ENCODE results near the gene POU2AF1.

Gene POU2AF1

GRCh38 chr11:111373590-111373989, 5.5 kb downstream of the POU2AF1 start:
- Histone ChIP-seq H3K27ac (ENCODE audit: low read depth, low read length) (peak overlapping the region; percentile 94; the same call in 1 of the 2 replicates), H4K20me1 (ENCODE audit: low read depth, low read length) (no peaks in the 10 kb centered on the region), H3K9me3 (ENCODE audit: insufficient read depth, low read length) (no peaks in the 10 kb centered on the region), H3K4me3 (ENCODE audit: insufficient read depth, low read length, poor library complexity, severe bottlenecking) (no peak overlapping the region), H3K27me3 (ENCODE audit: low read length) (no peaks in the 10 kb centered on the region), H3K9me2 (replicated peaks; ENCODE audit: insufficient read depth, low read length) (no peaks in the 10 kb centered on the region), H2AFZ (ENCODE audit: low read depth, low read length, severe bottlenecking) (no peak overlapping the region), H3F3A (ENCODE audit: insufficient read depth) (peaks cover 64% of the 10 kb centered on the region), H3K36me3 (ENCODE audit: low read length) (0 out of 2 replicates have a peak, but pooled peaks cover 7% of the 10 kb centered on the region), H3K4me2 (ENCODE audit: low read depth, low read length, poor library complexity, severe bottlenecking) (peak overlapping the region; percentile 70), H3K9ac (ENCODE audit: low read length) (peak overlapping the region; percentile 44; the same call in 1 of the 2 replicates), H3K79me2 (ENCODE audit: insufficient read depth, low read length) (peaks cover 100% of the 10 kb centered on the region)
- no peak for TF ChIP-seq EZH2phosphoT487 (conservative IDR thresholded peaks at IDR 0.05; ENCODE audit: low read length)

- Histone ChIP-seq H3K36me3 (ENCODE audit: low read length) (0 out of 2 replicates have a peak, but pooled peaks cover 3% of the 10 kb centered on the region), H3K27ac (ENCODE audit: low read depth, low read length) (peak overlapping the region; percentile 94), H4K20me1 (ENCODE audit: low read depth, low read length) (no peaks in the 10 kb centered on the region), H3K4me3 (ENCODE audit: insufficient read depth, low read length, poor library complexity, severe bottlenecking) (no peak overlapping the region), H3K4me2 (ENCODE audit: low read depth, low read length, poor library complexity, severe bottlenecking) (peak overlapping the region; percentile 70), H3K27me3 (ENCODE audit: low read length) (no peaks in the 10 kb centered on the region), H3F3A (ENCODE audit: insufficient read depth) (peaks cover 66% of the 10 kb centered on the region), H3K9ac (ENCODE audit: low read length) (peak overlapping the region; percentile 44), H3K9me2 (replicated peaks; ENCODE audit: insufficient read depth, low read length) (no peaks in the 10 kb centered on the region), H2AFZ (ENCODE audit: low read depth, low read length, severe bottlenecking) (no peak overlapping the region), H3K9me3 (ENCODE audit: insufficient read depth, low read length) (no peaks in the 10 kb centered on the region), H3K79me2 (ENCODE audit: insufficient read depth, low read length) (peaks cover 100% of the 10 kb centered on the region)
- TF ChIP-seq EZH2phosphoT487 (conservative IDR thresholded peaks at IDR 0.05; ENCODE audit: low read length) (no peak), CTCF (IDR thresholded peaks at IDR 0.05; ENCODE audit: insufficient read depth, low read length, poor library complexity, severe bottlenecking) (no peak)
Measured at GRCh38 chr11:111372538-111372937, 6.5 kb downstream of the POU2AF1 start.

DNA sequence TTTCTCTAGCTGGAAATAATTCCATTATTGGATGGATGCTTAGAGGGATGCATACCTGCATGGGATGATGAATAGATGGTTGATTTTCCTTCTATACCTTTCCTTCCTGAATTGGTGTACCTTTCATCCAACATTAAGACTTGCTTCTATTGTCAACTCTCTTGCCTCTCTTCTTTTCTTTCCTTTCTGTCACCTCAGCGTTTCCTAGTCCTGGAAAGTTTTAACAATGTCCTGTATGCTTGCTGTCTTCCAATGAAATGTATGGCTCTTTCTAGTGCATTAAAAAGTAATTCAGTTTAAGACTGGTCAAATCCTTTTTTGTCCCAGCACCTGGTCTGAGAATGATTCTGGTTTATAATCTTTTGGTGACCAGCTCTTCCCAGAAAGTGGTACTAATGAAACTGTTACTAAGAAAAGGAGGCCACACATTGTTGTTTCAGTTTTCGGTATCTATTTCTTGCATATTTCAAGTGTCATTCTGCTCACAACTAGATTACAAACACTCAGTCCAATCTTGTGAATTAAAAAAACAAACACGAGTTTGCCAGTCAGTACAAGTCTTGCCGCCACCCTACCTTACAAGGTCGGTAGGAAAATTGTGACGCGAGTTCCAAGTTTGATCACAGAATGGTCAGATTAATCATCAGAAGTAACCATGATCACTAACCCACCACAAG, 8.0 kb downstream of the POU2AF1 start:
- H3K36me3 ChIP-seq (ENCODE audit: low read length) = 0 out of 2 replicates have a peak, but pooled peaks cover 3% of the 10 kb centered on the region
- no peak overlapping the region for H2AFZ ChIP-seq (ENCODE audit: low read depth, low read length, severe bottlenecking)
- H3K9me3 ChIP-seq (ENCODE audit: insufficient read depth, low read length) = no peaks in the 10 kb centered on the region
- H3K4me3 ChIP-seq (ENCODE audit: insufficient read depth, low read length, poor library complexity, severe bottlenecking) = peak overlapping the region; percentile 11
- peak overlapping the region; percentile 70 for H3K4me2 ChIP-seq (ENCODE audit: low read depth, low read length, poor library complexity, severe bottlenecking)
- peaks cover 66% of the 10 kb centered on the region for H3F3A ChIP-seq (ENCODE audit: insufficient read depth)
- no peaks in the 10 kb centered on the region for H4K20me1 ChIP-seq (ENCODE audit: low read depth, low read length)
- H3K27me3 ChIP-seq (ENCODE audit: low read length) = no peaks in the 10 kb centered on the region
- peaks cover 100% of the 10 kb centered on the region for H3K79me2 ChIP-seq (ENCODE audit: insufficient read depth, low read length)
- TF ChIP-seq CTCF (IDR thresholded peaks at IDR 0.05; ENCODE audit: insufficient read depth, low read length, poor library complexity, severe bottlenecking) (no peak), EZH2phosphoT487 (conservative IDR thresholded peaks at IDR 0.05; ENCODE audit: low read length) (no peak)
- H3K9me2 ChIP-seq (replicated peaks; ENCODE audit: insufficient read depth, low read length) = no peaks in the 10 kb centered on the region
- peak overlapping the region; percentile 94 for H3K27ac ChIP-seq (ENCODE audit: low read depth, low read length)
- H3K9ac ChIP-seq (ENCODE audit: low read length) = peak overlapping the region; percentile 44

DNA sequence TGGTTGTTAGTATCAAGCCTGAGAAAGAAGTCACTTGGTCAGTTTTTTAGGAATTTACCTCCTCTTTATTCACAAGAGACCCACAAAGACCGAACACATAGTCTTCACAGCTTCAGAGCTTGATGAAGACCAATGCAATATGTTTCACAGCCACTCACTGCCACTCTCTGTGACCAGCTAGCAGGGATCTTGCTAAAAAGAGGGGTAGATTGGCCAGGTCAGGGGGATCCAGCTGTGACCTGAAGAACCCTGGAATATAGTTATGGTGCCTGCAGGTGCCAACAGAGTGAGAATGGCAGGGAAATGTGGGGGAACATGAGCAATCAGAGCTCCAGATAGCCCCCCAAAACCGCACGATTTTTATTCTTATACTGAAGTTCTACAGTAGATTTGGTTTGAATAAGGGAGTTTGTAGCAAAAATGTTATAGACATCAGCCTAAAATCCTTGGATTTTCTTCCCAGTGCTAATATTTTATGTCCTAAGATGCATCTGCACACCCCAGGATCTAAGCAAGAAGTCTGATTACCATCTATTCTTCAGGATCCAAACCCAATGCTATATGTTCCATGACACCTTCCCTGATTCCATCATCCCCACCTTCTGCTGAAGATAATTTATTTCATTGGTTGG, 8.7 kb downstream of the POU2AF1 start:
- H3K27me3 ChIP-seq (ENCODE audit: low read length) = no peaks in the 10 kb centered on the region
- H3K4me3 ChIP-seq (ENCODE audit: insufficient read depth, low read length, poor library complexity, severe bottlenecking) = peak overlapping the region; percentile 11
- no peaks in the 10 kb centered on the region for H4K20me1 ChIP-seq (ENCODE audit: low read depth, low read length)
- H2AFZ ChIP-seq (ENCODE audit: low read depth, low read length, severe bottlenecking) = no peak overlapping the region
- H3K9me3 ChIP-seq (ENCODE audit: insufficient read depth, low read length) = no peaks in the 10 kb centered on the region
- H3K79me2 ChIP-seq (ENCODE audit: insufficient read depth, low read length) = peaks cover 100% of the 10 kb centered on the region
- peak overlapping the region; percentile 70 for H3K4me2 ChIP-seq (ENCODE audit: low read depth, low read length, poor library complexity, severe bottlenecking)
- H3K9me2 ChIP-seq (replicated peaks; ENCODE audit: insufficient read depth, low read length) = no peaks in the 10 kb centered on the region
- peaks cover 66% of the 10 kb centered on the region for H3F3A ChIP-seq (ENCODE audit: insufficient read depth)
- 0 out of 2 replicates have a peak, but pooled peaks cover 3% of the 10 kb centered on the region for H3K36me3 ChIP-seq (ENCODE audit: low read length)
- peak overlapping the region; percentile 94 for H3K27ac ChIP-seq (ENCODE audit: low read depth, low read length)
- TF ChIP-seq CTCF (IDR thresholded peaks at IDR 0.05; ENCODE audit: insufficient read depth, low read length, poor library complexity, severe bottlenecking) = no peak
- TF ChIP-seq EZH2phosphoT487 (conservative IDR thresholded peaks at IDR 0.05; ENCODE audit: low read length) = no peak
- no peak overlapping the region; the same call in 1 of the 2 replicates for H3K9ac ChIP-seq (ENCODE audit: low read length)
